Measurements from ENCODE around the gene KIF2C. TPM values are rescaled to one million over a fixed set of nuclear protein-coding genes. Genes with fewer than 3 reads are reported as not detected.
"Not testable (repeated sequence)": the region's sequence is repeated elsewhere in the genome, so short reads cannot be mapped to it uniquely, and the experiment has no call there.

The KIF2C gene
- total RNA-seq, result 78.1 and 82.7 TPM in 2 replicates

GRCh38 chr1:44739307-44740178, at the start of gene KIF2C:
Gene KIF2C, plus strand, starts transcription at chr1:44739837. Its CDS starts 96 bp downstream, at chr1:44739933.
- no peaks in the 10 kb centered on the region for H3K9me3 Mint-ChIP-seq
- H3K4me3 Mint-ChIP-seq, result peak within 1 kb of the TSS; percentile 96
- peaks cover 24% of the 10 kb centered on the region for H3K36me3 Mint-ChIP-seq (ENCODE audit: low read depth)
- intact Hi-C loops (cut with micrococcal nuclease), result loop anchor here (1.0 kb wide), 3 partner anchors 8 to 65 kb away; partner anchors contain the start of genes ARMH1, RNU5D-1, RPS8 and TMEM53
- peak; percentile 99 for DNase-seq
- peak within 1 kb of the TSS; percentile 97 for H3K27ac Mint-ChIP-seq
- H3K4me1 Mint-ChIP-seq, result peaks cover 38% of the 10 kb centered on the region
- no peaks in the 10 kb centered on the region for H3K27me3 Mint-ChIP-seq

GRCh38 chr1:44693159-44693558, 46.5 kb upstream of the KIF2C start:
- Mint-ChIP-seq H3K36me3 (ENCODE audit: low read depth) (no peaks in the 10 kb centered on the region), H3K9me3 (no peaks in the 10 kb centered on the region), H3K27me3 (peaks cover 5% of the 10 kb centered on the region), H3K4me1 (peaks cover 20% of the 10 kb centered on the region), H3K27ac (peak overlapping the region; percentile 52), H3K4me3 (no peak overlapping the region)
- DNase-seq, result no peak
- intact Hi-C loops (cut with micrococcal nuclease), result no loop called here

GRCh38 chr1:44693900-44694299, 45.7 kb upstream of the KIF2C start:
- peaks cover 5% of the 10 kb centered on the region for H3K27me3 Mint-ChIP-seq
- no peaks in the 10 kb centered on the region for H3K9me3 Mint-ChIP-seq
- H3K4me1 Mint-ChIP-seq, result peaks cover 20% of the 10 kb centered on the region
- no peak for DNase-seq
- no peaks in the 10 kb centered on the region for H3K36me3 Mint-ChIP-seq (ENCODE audit: low read depth)
- intact Hi-C loops (cut with micrococcal nuclease), result no loop called here
- H3K4me3 Mint-ChIP-seq, result no peak overlapping the region
- no peak overlapping the region for H3K27ac Mint-ChIP-seq

GRCh38 chr1:44694863-44695478, 44.7 kb upstream of the KIF2C start:
- Mint-ChIP-seq H3K27me3 (peaks cover 5% of the 10 kb centered on the region), H3K27ac (no peak overlapping the region), H3K9me3 (no peaks in the 10 kb centered on the region), H3K4me1 (peaks cover 20% of the 10 kb centered on the region), H3K36me3 (ENCODE audit: low read depth) (no peaks in the 10 kb centered on the region), H3K4me3 (no peak overlapping the region)
- no peak for DNase-seq
- intact Hi-C loops (cut with micrococcal nuclease), result no loop called here

GRCh38 chr1:44695671-44696070, 44.0 kb upstream of the KIF2C start:
- Mint-ChIP-seq H3K9me3 (no peaks in the 10 kb centered on the region), H3K4me3 (no peak overlapping the region), H3K27ac (no peak overlapping the region), H3K27me3 (peaks cover 3% of the 10 kb centered on the region), H3K4me1 (peaks cover 20% of the 10 kb centered on the region), H3K36me3 (ENCODE audit: low read depth) (no peaks in the 10 kb centered on the region)
- intact Hi-C loops (cut with micrococcal nuclease), result no loop called here
- no peak for DNase-seq

- peaks cover 20% of the 10 kb centered on the region for H3K4me1 Mint-ChIP-seq
- peaks cover 3% of the 10 kb centered on the region for H3K27me3 Mint-ChIP-seq
- H3K27ac Mint-ChIP-seq, result peak overlapping the region; percentile 76
- DNase-seq, result no peak
- H3K9me3 Mint-ChIP-seq, result no peaks in the 10 kb centered on the region
- intact Hi-C loops (cut with micrococcal nuclease), result no loop called here
- H3K36me3 Mint-ChIP-seq (ENCODE audit: low read depth), result no peaks in the 10 kb centered on the region
- no peak overlapping the region for H3K4me3 Mint-ChIP-seq
These were observed 43.5 kb upstream of the KIF2C start for GRCh38 chr1:44696101-44696500.

GRCh38 chr1:44696789-44697345, 42.8 kb upstream of the KIF2C start:
- Mint-ChIP-seq H3K4me1 (peaks cover 16% of the 10 kb centered on the region), H3K27ac (peak overlapping the region; percentile 76), H3K4me3 (peak overlapping the region; percentile 39), H3K9me3 (no peaks in the 10 kb centered on the region), H3K36me3 (ENCODE audit: low read depth) (no peaks in the 10 kb centered on the region), H3K27me3 (no peaks in the 10 kb centered on the region)
- peak; percentile 76 for DNase-seq
- intact Hi-C loops (cut with micrococcal nuclease), result no loop called here

- H3K9me3 Mint-ChIP-seq, result no peaks in the 10 kb centered on the region
These were observed 41.5 kb upstream of the KIF2C start for GRCh38 chr1:44698138-44698537.

GRCh38 chr1:44699375-44699774, 40.3 kb upstream of the KIF2C start:
- H3K27ac Mint-ChIP-seq; H3K9me3 Mint-ChIP-seq; H3K4me3 Mint-ChIP-seq; DNase-seq; intact Hi-C loops (cut with micrococcal nuclease); H3K27me3 Mint-ChIP-seq; H3K4me1 Mint-ChIP-seq; H3K36me3 Mint-ChIP-seq (ENCODE audit: low read depth): not testable (repeated sequence)

More at GRCh38 chr1:44698138-44698537, 41.5 kb upstream of the KIF2C start:
- H3K4me3 Mint-ChIP-seq, result no peak overlapping the region
- H3K27ac Mint-ChIP-seq, result no peak overlapping the region
- DNase-seq, result no peak
- peaks cover 15% of the 10 kb centered on the region for H3K4me1 Mint-ChIP-seq
- intact Hi-C loops (cut with micrococcal nuclease), result no loop called here
- H3K27me3 Mint-ChIP-seq, result no peaks in the 10 kb centered on the region
- no peaks in the 10 kb centered on the region for H3K36me3 Mint-ChIP-seq (ENCODE audit: low read depth)

- Mint-ChIP-seq H3K9me3 (no peaks in the 10 kb centered on the region), H3K36me3 (ENCODE audit: low read depth) (no peaks in the 10 kb centered on the region), H3K27me3 (no peaks in the 10 kb centered on the region), H3K4me1 (peaks cover 10% of the 10 kb centered on the region), H3K4me3 (no peak overlapping the region), H3K27ac (no peak overlapping the region)
- no peak for DNase-seq
- intact Hi-C loops (cut with micrococcal nuclease), result no loop called here
These were observed 39.1 kb upstream of the KIF2C start for GRCh38 chr1:44700573-44700972.

- Mint-ChIP-seq H3K27me3 (no peaks in the 10 kb centered on the region), H3K36me3 (ENCODE audit: low read depth) (no peaks in the 10 kb centered on the region), H3K27ac (no peak overlapping the region), H3K4me3 (no peak overlapping the region), H3K9me3 (no peaks in the 10 kb centered on the region), H3K4me1 (peaks cover 10% of the 10 kb centered on the region)
- no peak for DNase-seq
- intact Hi-C loops (cut with micrococcal nuclease), result no loop called here
These were observed 38.5 kb upstream of the KIF2C start for GRCh38 chr1:44701141-44701573.

- intact Hi-C loops (cut with micrococcal nuclease), result no loop called here
- no peaks in the 10 kb centered on the region for H3K27me3 Mint-ChIP-seq
- H3K27ac Mint-ChIP-seq, result no peak overlapping the region
- H3K4me3 Mint-ChIP-seq, result no peak overlapping the region
- DNase-seq, result no peak
- peaks cover 13% of the 10 kb centered on the region for H3K4me1 Mint-ChIP-seq
- H3K36me3 Mint-ChIP-seq (ENCODE audit: low read depth), result no peaks in the 10 kb centered on the region
- no peaks in the 10 kb centered on the region for H3K9me3 Mint-ChIP-seq
These were observed 34.2 kb upstream of the KIF2C start for GRCh38 chr1:44705470-44705869.

- Mint-ChIP-seq H3K27ac (no peak overlapping the region), H3K27me3 (peaks cover 4% of the 10 kb centered on the region), H3K4me1 (peaks cover 13% of the 10 kb centered on the region), H3K4me3 (no peak overlapping the region), H3K36me3 (ENCODE audit: low read depth) (no peaks in the 10 kb centered on the region), H3K9me3 (no peaks in the 10 kb centered on the region)
- no peak for DNase-seq
- intact Hi-C loops (cut with micrococcal nuclease), result no loop called here
These were observed 33.7 kb upstream of the KIF2C start for GRCh38 chr1:44705938-44706337.
